Motor neuron (in vitro differentiated cells): ENCODE measurements around the gene ADIPOR2. TPM values are rescaled to one million over a fixed set of nuclear protein-coding genes. Genes with fewer than 3 reads are reported as not detected.

ENCODE experiments used
- ATAC-seq, 8 experiments: fragments of 200-7000 bp; cut with Tn5 transposase; replicated peaks in 6 of 8; 2 replicates each; pipeline ENCODE4 v1.8.0; 2021; ENCODE audit warnings: mild to moderate bottlenecking in 8 of 8, moderate library complexity in 8 of 8
- H3K27ac ChIP-seq, 2 donors: fragments of 250-450 bp; sonication (Bioruptor Pico); 2 replicates each; pipeline ENCODE4 v1.9.0; 2021; ENCODE audit warnings: antibody characterized with exemption in 2 of 2, mild to moderate bottlenecking in 2 of 2, moderate library complexity in 1 of 2
- H3K4me1 ChIP-seq, 2 donors: fragments of 250-450 bp; sonication (Bioruptor Pico); replicated peaks in 1 of 2; 2 replicates each; pipeline ENCODE4 v1.6.1; 2021; ENCODE audit warnings: antibody characterized with exemption in 2 of 2, mild to moderate bottlenecking in 2 of 2, moderate library complexity in 1 of 2
- H3K4me3 ChIP-seq, 5 donors: fragments of 250-450 bp; sonication (Bioruptor Pico); 2 replicates each; pipeline ENCODE4 v1.9.0; 2021; ENCODE audit warnings: antibody characterized with exemption in 5 of 5, mild to moderate bottlenecking in 5 of 5, moderate library complexity in 4 of 5
- WGBS, 10 experiments: fragments of 450-650 bp; shearing (Covaris generic); methylation state at CpG; one replicate each; pipeline ENCODE4 v1.0.0; 2022; 5-methylcytosine and 5-hydroxymethylcytosine counted together
- in situ Hi-C, 9 experiments: fragments of 400-800 bp; cut with MboI; loops; one replicate each; pipeline ENCODE4 v1.15.0; 2021; ENCODE audit warnings: low sequenced_read_pairs in 9 of 9, low pct_unique_long_range_greater_than_20kb in 2 of 9; ENCODE audit not compliant: unreplicated experiment in 9 of 9
- total RNA-seq, 8 experiments: library from RNA; unstranded; fragments of 300-600 nt; gene quantifications; 2 replicates each; pipeline versions ENCODE4 v1.2.3 to v1.2.4, GENCODE V29; 2022

ADIPOR2 gene
- total RNA-seq, 8 experiments from 2014 or later: 14.1 to 49.4 (median 26.1) TPM

GRCh38 chr12:1820896-1821291 is 130.0 kb downstream of the ADIPOR2 start:
- H3K4me1 ChIP-seq: peaks cover 11 to 30% of the 10 kb centered on the region in 2 donors
- in situ Hi-C loops: loop anchor here in 1 of 9 experiments (25.0 kb wide), 1 partner anchor 116 kb away; no protein-coding TSS in a partner anchor
- no peak for ATAC-seq
- no peak overlapping the region for H3K4me3 ChIP-seq
- H3K27ac ChIP-seq: no peak overlapping the region
- 60 to 73% methylated on average over 2 to 4 of the region's 11 CpGs; no CpG with 5 or more reads in 8 of the 10 experiments for WGBS, 10 experiments

- WGBS, 10 experiments: 20% methylated on average over 1 of the region's 12 CpGs; no CpG with 5 or more reads in 9 of the 10 experiments
- in situ Hi-C loops: loop anchor here in 1 of 9 experiments (25.0 kb wide), 1 partner anchor 115 kb away; no protein-coding TSS in a partner anchor
- Histone ChIP-seq H3K4me3 (no peak overlapping the region), H3K27ac (no peak overlapping the region), H3K4me1 (peaks cover 15 to 29% of the 10 kb centered on the region in 2 donors)
- ATAC-seq: no peak
These were observed 130.9 kb downstream of the ADIPOR2 start for GRCh38 chr12:1821805-1822204.

- Histone ChIP-seq H3K27ac (no peak overlapping the region), H3K4me3 (no peak overlapping the region), H3K4me1 (peaks cover 24 to 37% of the 10 kb centered on the region in 2 donors)
- 10 to 90% (median 47%) methylated on average over 2 to 5 of the region's 11 CpGs; no CpG with 5 or more reads in 5 of the 10 experiments for WGBS, 10 experiments
- in situ Hi-C loops: loop anchor here in 1 of 9 experiments (25.0 kb wide), 1 partner anchor 115 kb away; no protein-coding TSS in a partner anchor
- no peak for ATAC-seq
These were observed 131.8 kb downstream of the ADIPOR2 start for GRCh38 chr12:1822699-1823098.

- in situ Hi-C loops: loop anchor here in 1 of 9 experiments (25.0 kb wide), 1 partner anchor 114 kb away; no protein-coding TSS in a partner anchor
These were observed 132.4 kb downstream of the ADIPOR2 start for GRCh38 chr12:1823237-1823636.

GRCh38 chr12:1825382-1826102 is 134.7 kb downstream of the ADIPOR2 start:
- in situ Hi-C loops: no loop called here
- WGBS, 10 experiments: 33 to 83% (median 60%) methylated on average over 1 to 6 of the region's 14 CpGs; no CpG with 5 or more reads in 5 of the 10 experiments
- H3K4me3 ChIP-seq: no peak overlapping the region
- peaks cover 34 to 45% of the 10 kb centered on the region in 2 donors for H3K4me1 ChIP-seq
- H3K27ac ChIP-seq: no peak overlapping the region
- peak in 5 of 8 experiments; percentile 2 to 55 (median 12) for ATAC-seq

More at GRCh38 chr12:1823237-1823636, 132.4 kb downstream of the ADIPOR2 start:
- H3K27ac ChIP-seq: no peak overlapping the region
- H3K4me1 ChIP-seq: peaks cover 26 to 39% of the 10 kb centered on the region in 2 donors
- no peak for ATAC-seq
- 57 to 100% (median 100%) methylated on average over 2 to 4 of the region's 10 CpGs; no CpG with 5 or more reads in 5 of the 10 experiments for WGBS, 10 experiments
- H3K4me3 ChIP-seq: no peak overlapping the region

GRCh38 chr12:1826401-1826800 is 135.5 kb downstream of the ADIPOR2 start:
- no peak for ATAC-seq

GRCh38 chr12:1826867-1827705 is 136.2 kb downstream of the ADIPOR2 start:
- WGBS, 10 experiments: 48 to 100% (median 60%) methylated on average over 1 to 5 of the region's 25 CpGs; no CpG with 5 or more reads in 3 of the 10 experiments
- in situ Hi-C loops: no loop called here
- Histone ChIP-seq H3K4me3 (no peak overlapping the region), H3K27ac (no peak overlapping the region), H3K4me1 (peaks cover 34 to 42% of the 10 kb centered on the region in 2 donors)
- peak in 5 of 8 experiments; percentile 42 to 64 (median 50) for ATAC-seq

More at GRCh38 chr12:1826401-1826800, 135.5 kb downstream of the ADIPOR2 start:
- H3K4me3 ChIP-seq: no peak overlapping the region
- no peak overlapping the region for H3K27ac ChIP-seq
- 58 to 70% methylated on average over 2 to 3 of the region's 15 CpGs; no CpG with 5 or more reads in 8 of the 10 experiments for WGBS, 10 experiments
- in situ Hi-C loops: no loop called here
- peaks cover 34 to 42% of the 10 kb centered on the region in 2 donors for H3K4me1 ChIP-seq

- peak in 4 of 8 experiments; percentile 0 to 4 (median 0) for ATAC-seq
- Histone ChIP-seq H3K4me1 (peaks cover 38 to 46% of the 10 kb centered on the region in 2 donors), H3K27ac (no peak overlapping the region), H3K4me3 (no peak overlapping the region)
- WGBS, 10 experiments: 44 to 100% (median 82%) methylated on average over 1 to 7 of the region's 38 CpGs; no CpG with 5 or more reads in 4 of the 10 experiments
- in situ Hi-C loops: no loop called here
These were observed 137.2 kb downstream of the ADIPOR2 start for GRCh38 chr12:1827826-1828805.

GRCh38 chr12:1828856-1829255 is 138.0 kb downstream of the ADIPOR2 start:
- H3K4me3 ChIP-seq: no peak overlapping the region
- WGBS, 10 experiments: 56 to 80% (median 67%) methylated on average over 5 to 9 of the region's 16 CpGs; no CpG with 5 or more reads in 5 of the 10 experiments
- no peak overlapping the region for H3K27ac ChIP-seq
- ATAC-seq: peak in 5 of 8 experiments; percentile 76 to 87 (median 83)
- peaks cover 40 to 46% of the 10 kb centered on the region in 2 donors for H3K4me1 ChIP-seq
- in situ Hi-C loops: no loop called here

GRCh38 chr12:1829306-1829900 is 138.5 kb downstream of the ADIPOR2 start:
- peaks cover 40 to 46% of the 10 kb centered on the region in 2 donors for H3K4me1 ChIP-seq
- H3K27ac ChIP-seq: no peak overlapping the region
- ATAC-seq: peak in 5 of 8 experiments; percentile 4 to 28 (median 28)
- in situ Hi-C loops: no loop called here
- H3K4me3 ChIP-seq: no peak overlapping the region
- WGBS, 10 experiments: 0 to 100% (median 73%) methylated on average over 1 to 7 of the region's 11 CpGs; no CpG with 5 or more reads in 3 of the 10 experiments

GRCh38 chr12:1830401-1830845 is 139.6 kb downstream of the ADIPOR2 start:
- H3K4me3 ChIP-seq: no peak overlapping the region
- peaks cover 44 to 45% of the 10 kb centered on the region in 2 donors for H3K4me1 ChIP-seq
- ATAC-seq: no peak
- in situ Hi-C loops: no loop called here
- no peak overlapping the region for H3K27ac ChIP-seq
- 0 to 50% (median 16%) methylated on average over 1 to 2 of the region's 3 CpGs; no CpG with 5 or more reads in 6 of the 10 experiments for WGBS, 10 experiments
